Peyer's patch (tissue), 4 donors: Measurements from ENCODE around the gene NSG1. TPM values are rescaled to one million over a fixed set of nuclear protein-coding genes. Genes with fewer than 3 reads are reported as not detected.

Experiments used
- DNase-seq, 3 donors: peaks; one replicate each; pipeline ENCODE4 v3.0.0-alpha.2; 2017 to 2019
- H3K27ac ChIP-seq, 4 donors: fragments of 200-600 bp; sonication (generic); one replicate each; pipeline ENCODE4 v1.5.1; 2016 to 2019
- H3K27me3 ChIP-seq, 2 donors: fragments of 200-600 bp; sonication (generic); one replicate each; pipeline ENCODE4 v1.5.1; 2019
- H3K36me3 ChIP-seq, 3 donors: fragments of 200-600 bp; sonication (generic); one replicate each; pipeline ENCODE4 v1.5.1; 2016 to 2019
- H3K4me1 ChIP-seq, 4 donors: fragments of 200-600 bp; sonication (generic); one replicate each; pipeline ENCODE4 v1.5.1; 2016 to 2019
- H3K4me3 ChIP-seq, 4 donors: fragments of 200-600 bp; sonication (generic); 1 replicate in 3 of 4; 2 replicates in 1 of 4; pipeline ENCODE4 v1.5.1; 2016 to 2019; ENCODE audit warnings: mild to moderate bottlenecking in 1 of 4
- H3K9me3 ChIP-seq, 4 donors: fragments of 200-600 bp; sonication (generic); one replicate each; pipeline ENCODE4 v1.5.1; 2016 to 2019; ENCODE audit warnings: mild to moderate bottlenecking in 1 of 4
- CTCF ChIP-seq, 6 experiments: fragments of 450-650 bp in 4 of 6; fragments of 200-600 bp in 2 of 6; sonication (generic) in 1 of 6; IDR thresholded peaks; one replicate each; pipeline ENCODE4 v1.5.1; 2017 to 2019; ENCODE audit warnings: antibody characterized with exemption in 6 of 6, mild to moderate bottlenecking in 3 of 6, moderate library complexity in 1 of 6
- POLR2A ChIP-seq, 2 donors: fragments of 450-650 bp; IDR thresholded peaks; one replicate each; pipeline ENCODE4 v1.5.1; 2017; ENCODE audit warnings: antibody characterized with exemption in 2 of 2, mild to moderate bottlenecking in 2 of 2, moderate library complexity in 2 of 2
- total RNA-seq, 4 donors: library from RNA; depleted of rRNA; stranded (reverse); fragments of >200 nt; gene quantifications; one replicate each; pipeline ENCODE4 v1.1.0, GENCODE V29; 2016

Gene NSG1
- total RNA-seq, 4 donors from 2014 or later, result 2.0 to 13.2 (median 3.7) TPM

DNA sequence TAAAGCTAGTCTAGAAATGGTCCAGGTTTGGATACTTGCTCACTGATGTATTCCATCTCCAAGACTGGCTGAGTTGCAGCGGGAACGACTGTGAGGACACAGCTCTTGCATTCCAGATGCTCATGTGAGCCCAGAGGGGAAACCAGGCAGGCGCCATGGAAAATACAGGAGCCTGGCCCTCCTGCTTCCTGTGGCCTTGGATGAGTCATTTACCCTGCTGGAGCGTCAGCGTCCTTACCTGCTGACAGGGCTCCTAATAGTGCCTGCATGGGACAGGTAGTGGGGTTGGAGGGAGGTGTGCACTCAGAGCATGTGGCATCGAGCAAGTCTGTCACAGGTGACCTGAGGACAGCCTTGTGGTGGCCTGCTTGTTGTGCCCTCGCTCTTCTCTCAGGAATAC, 69.4 kb downstream of the NSG1 start:
- Histone ChIP-seq H3K27ac (no peak overlapping the region), H3K4me1 (no peaks in the 10 kb centered on the region), H3K9me3 (no peaks in the 10 kb centered on the region), H3K27me3 (no peaks in the 10 kb centered on the region), H3K4me3 (no peak overlapping the region), H3K36me3 (peaks cover 0 to 86% (median 0%) of the 10 kb centered on the region in 3 donors)
- TF ChIP-seq POLR2A (IDR thresholded peaks at IDR 0.05), result no peak
- TF ChIP-seq CTCF (IDR thresholded peaks at IDR 0.05), result no peak
- DNase-seq, result no peak

GRCh38 chr4:4456816-4457578, 70.1 kb downstream of the NSG1 start:
- peaks cover 0 to 80% (median 0%) of the 10 kb centered on the region in 3 donors for H3K36me3 ChIP-seq
- DNase-seq, result no peak

GRCh38 chr4:4457803-4458553, 71.1 kb downstream of the NSG1 start:
- no peak overlapping the region for H3K4me3 ChIP-seq
- no peaks in the 10 kb centered on the region for H3K27me3 ChIP-seq
- no peak for TF ChIP-seq POLR2A (IDR thresholded peaks at IDR 0.05)
- no peak for TF ChIP-seq CTCF (IDR thresholded peaks at IDR 0.05)
- no peak for DNase-seq
- H3K36me3 ChIP-seq, result peaks cover 0 to 70% (median 0%) of the 10 kb centered on the region in 3 donors
- no peaks in the 10 kb centered on the region for H3K9me3 ChIP-seq
- peaks cover 0 to 6% (median 0%) of the 10 kb centered on the region in 4 donors for H3K4me1 ChIP-seq
- H3K27ac ChIP-seq, result no peak overlapping the region

More at GRCh38 chr4:4456816-4457578, 70.1 kb downstream of the NSG1 start:
- Histone ChIP-seq H3K27ac (no peak overlapping the region), H3K4me1 (no peaks in the 10 kb centered on the region), H3K9me3 (no peaks in the 10 kb centered on the region), H3K4me3 (no peak overlapping the region), H3K27me3 (no peaks in the 10 kb centered on the region)
- TF ChIP-seq CTCF (IDR thresholded peaks at IDR 0.05) (no peak), POLR2A (IDR thresholded peaks at IDR 0.05) (no peak)

DNA sequence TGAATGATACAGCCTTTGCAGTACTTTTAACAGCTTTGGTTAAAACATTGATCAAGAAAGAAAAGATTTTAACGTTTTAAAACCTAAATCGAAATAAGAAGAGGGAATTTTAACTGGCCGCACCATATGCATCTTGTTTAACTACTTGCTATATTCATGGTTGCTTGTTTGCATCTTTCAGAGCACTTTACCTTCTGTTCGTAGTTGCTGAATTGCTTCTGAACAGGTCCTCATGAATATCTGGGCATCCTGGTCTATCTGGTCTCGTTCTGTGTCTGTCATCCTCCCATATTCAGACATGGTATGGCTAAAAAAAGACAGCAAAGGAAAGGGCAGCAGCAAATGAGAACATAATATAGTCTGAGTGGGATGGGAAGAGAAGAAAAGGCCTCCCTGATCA, 72.3 kb downstream of the NSG1 start:
- peaks cover 0 to 58% (median 0%) of the 10 kb centered on the region in 3 donors for H3K36me3 ChIP-seq

DNA sequence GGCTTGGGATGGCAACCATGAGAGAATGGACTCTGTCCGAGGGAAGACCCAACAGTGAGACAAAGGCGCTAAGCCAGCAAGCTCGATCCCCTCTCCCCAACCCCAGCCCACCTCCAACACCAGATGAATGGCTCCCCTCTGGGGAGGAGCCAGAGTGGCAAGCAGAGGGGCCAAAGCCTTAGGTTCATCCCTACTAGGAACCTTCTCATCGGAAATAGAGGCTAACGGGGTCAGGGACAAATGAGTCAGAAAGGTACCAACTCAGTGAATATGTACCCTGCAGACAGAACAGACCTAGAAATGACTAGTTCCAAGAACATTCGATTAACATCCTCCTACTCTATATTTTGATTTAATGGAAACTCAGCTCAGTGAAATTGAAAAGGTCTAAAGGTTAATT, 73.9 kb downstream of the NSG1 start:
- DNase-seq, result no peak
- Histone ChIP-seq H3K36me3 (peaks cover 0 to 52% (median 0%) of the 10 kb centered on the region in 3 donors), H3K4me1 (peaks cover 0 to 6% (median 1%) of the 10 kb centered on the region in 4 donors), H3K27ac (peak overlapping the region in 1 of 4 donors; percentile 44), H3K27me3 (no peaks in the 10 kb centered on the region), H3K4me3 (no peak overlapping the region), H3K9me3 (no peaks in the 10 kb centered on the region)
- TF ChIP-seq POLR2A (IDR thresholded peaks at IDR 0.05), result no peak
- no peak for TF ChIP-seq CTCF (IDR thresholded peaks at IDR 0.05)

More for the DNA sequence above, 72.3 kb downstream of the NSG1 start:
- no peak overlapping the region for H3K4me3 ChIP-seq
- no peaks in the 10 kb centered on the region for H3K9me3 ChIP-seq
- DNase-seq, result no peak
- peaks cover 0 to 6% (median 1%) of the 10 kb centered on the region in 4 donors for H3K4me1 ChIP-seq
- no peaks in the 10 kb centered on the region for H3K27me3 ChIP-seq
- TF ChIP-seq CTCF (IDR thresholded peaks at IDR 0.05), result no peak
- TF ChIP-seq POLR2A (IDR thresholded peaks at IDR 0.05), result no peak
- H3K27ac ChIP-seq, result no peak overlapping the region
